Gastroesophageal sphincter (tissue), 3 donors: Measurements from ENCODE around the gene ZNHIT6.

Source experiments
- EP300 ChIP-seq: sonication (generic); formaldehyde crosslinking; IDR thresholded peaks from one replicate; pipeline ENCODE4 v1.6.1; 2017; ENCODE audit warnings: antibody characterized with exemption, mild to moderate bottlenecking
- POLR2AphosphoS5 ChIP-seq: sonication (generic); formaldehyde crosslinking; IDR thresholded peaks from one replicate; pipeline ENCODE4 v1.6.1; 2017; ENCODE audit warnings: antibody characterized with exemption
- TF ChIP-seq, protein P1 (sequence below), 4 experiments: fragments of 200-600 bp in 2 of 4; fragments of 450-650 bp in 2 of 4; sonication (generic) in 1 of 4; IDR thresholded peaks; one replicate each; pipeline ENCODE4 v1.5.1; 2017 to 2019; ENCODE audit warnings: antibody characterized with exemption in 4 of 4, mild to moderate bottlenecking in 2 of 4, moderate library complexity in 2 of 4

DNA sequence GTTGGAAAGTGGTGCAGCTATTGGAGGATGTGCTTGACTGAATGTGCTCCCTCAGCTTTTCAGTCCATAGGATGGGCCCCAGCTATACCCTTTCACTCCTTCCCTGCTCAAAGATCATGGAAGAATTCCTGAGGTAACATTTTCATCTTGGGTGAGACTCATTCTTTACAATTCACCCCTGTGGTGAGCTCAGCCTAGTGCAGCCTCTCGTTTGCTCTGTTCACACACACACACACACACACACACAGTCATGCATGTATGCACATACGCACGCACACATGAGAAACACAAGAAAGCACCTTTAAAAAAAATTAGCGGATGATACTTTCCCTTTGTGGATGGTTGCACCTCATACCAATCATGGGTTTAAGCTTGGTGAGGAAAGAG lies 101.8 kb downstream of the ZNHIT6 start:
- TF ChIP-seq, protein P1, sequence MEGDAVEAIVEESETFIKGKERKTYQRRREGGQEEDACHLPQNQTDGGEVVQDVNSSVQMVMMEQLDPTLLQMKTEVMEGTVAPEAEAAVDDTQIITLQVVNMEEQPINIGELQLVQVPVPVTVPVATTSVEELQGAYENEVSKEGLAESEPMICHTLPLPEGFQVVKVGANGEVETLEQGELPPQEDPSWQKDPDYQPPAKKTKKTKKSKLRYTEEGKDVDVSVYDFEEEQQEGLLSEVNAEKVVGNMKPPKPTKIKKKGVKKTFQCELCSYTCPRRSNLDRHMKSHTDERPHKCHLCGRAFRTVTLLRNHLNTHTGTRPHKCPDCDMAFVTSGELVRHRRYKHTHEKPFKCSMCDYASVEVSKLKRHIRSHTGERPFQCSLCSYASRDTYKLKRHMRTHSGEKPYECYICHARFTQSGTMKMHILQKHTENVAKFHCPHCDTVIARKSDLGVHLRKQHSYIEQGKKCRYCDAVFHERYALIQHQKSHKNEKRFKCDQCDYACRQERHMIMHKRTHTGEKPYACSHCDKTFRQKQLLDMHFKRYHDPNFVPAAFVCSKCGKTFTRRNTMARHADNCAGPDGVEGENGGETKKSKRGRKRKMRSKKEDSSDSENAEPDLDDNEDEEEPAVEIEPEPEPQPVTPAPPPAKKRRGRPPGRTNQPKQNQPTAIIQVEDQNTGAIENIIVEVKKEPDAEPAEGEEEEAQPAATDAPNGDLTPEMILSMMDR (IDR thresholded peaks at IDR 0.05): no peak
- no peak for TF ChIP-seq EP300
- TF ChIP-seq POLR2AphosphoS5: no peak
